CD14-positive monocyte (primary cell): ENCODE results near the gene AKAP12. TPM values are rescaled to one million over a fixed set of nuclear protein-coding genes. Genes with fewer than 3 reads are reported as not detected.
A peak's percentile ranks its signal among the peaks of the same experiment; 100 is the strongest.

ENCODE experiments used
- DNase-seq, 3 donors: peaks; one replicate each; pipeline ENCODE4 v3.0.0-alpha.2; 2011 to 2022
- H2AFZ ChIP-seq: 2 replicates; pipeline ENCODE4 v1.6.0; 2012; ENCODE audit warnings: mild to moderate bottlenecking, low read depth, low read length, inconsistent platforms; ENCODE audit not compliant: insufficient read depth, poor library complexity, severe bottlenecking
- H3K27ac ChIP-seq, 2 donors: 1 replicate in 1 of 2; 2 replicates in 1 of 2; pipeline ENCODE4 v1.5.1; 2012 to 2013; ENCODE audit warnings: low read length in 2 of 2, control low read depth in 1 of 2, inconsistent platforms in 1 of 2, low read depth in 1 of 2, mild to moderate bottlenecking in 1 of 2
- H3K27me3 ChIP-seq, 2 donors: one replicate each; pipeline versions ENCODE4 v1.6.0 to v1.6.1; 2011 to 2013; ENCODE audit warnings: low read length in 2 of 2; ENCODE audit not compliant: control insufficient read depth in 2 of 2, insufficient read depth in 2 of 2
- H3K36me3 ChIP-seq, 2 donors: replicated peaks in 1 of 2; 1 replicate in 1 of 2; 2 replicates in 1 of 2; pipeline versions ENCODE4 v1.5.1 to v1.6.1; 2012 to 2013; ENCODE audit warnings: low read length in 2 of 2, control low read depth in 1 of 2, inconsistent platforms in 1 of 2, mild to moderate bottlenecking in 1 of 2; ENCODE audit not compliant: insufficient read depth in 2 of 2, control insufficient read depth in 1 of 2
- H3K4me1 ChIP-seq, 2 donors: 1 replicate in 1 of 2; 2 replicates in 1 of 2; pipeline versions ENCODE4 v1.5.1 to v1.6.1; 2012 to 2013; ENCODE audit warnings: low read length in 2 of 2, control low read depth in 1 of 2, inconsistent platforms in 1 of 2, mild to moderate bottlenecking in 1 of 2, moderate library complexity in 1 of 2; ENCODE audit not compliant: insufficient read depth in 2 of 2, control insufficient read depth in 1 of 2
- H3K4me2 ChIP-seq: replicated peaks from 2 replicates; pipeline ENCODE3; 2012; ENCODE audit warnings: low read length, moderate library complexity, mild to moderate bottlenecking; ENCODE audit not compliant: poor library complexity, severe bottlenecking; ENCODE audit errors: extremely low read depth
- H3K4me3 ChIP-seq, 3 experiments: fragments of 200-600 bp in 1 of 3; sonication (generic) in 1 of 3; replicated peaks in 1 of 3; 1 replicate in 2 of 3; 2 replicates in 1 of 3; pipeline ENCODE4 v1.5.1; 2011 to 2013; ENCODE audit warnings: low read length in 3 of 3, mild to moderate bottlenecking in 3 of 3, control low read depth in 2 of 3, low read depth in 2 of 3, inconsistent platforms in 1 of 3, moderate library complexity in 1 of 3
- H3K79me2 ChIP-seq: 2 replicates; pipeline ENCODE4 v1.6.0; 2012; ENCODE audit warnings: mild to moderate bottlenecking, control low read depth, inconsistent platforms, low read length, moderate library complexity; ENCODE audit not compliant: insufficient read depth
- H3K9ac ChIP-seq: 2 replicates; pipeline ENCODE4 v1.6.0; 2017; ENCODE audit warnings: low read length, mild to moderate bottlenecking; ENCODE audit not compliant: insufficient read depth, poor library complexity, severe bottlenecking
- H3K9me3 ChIP-seq, 2 donors: replicated peaks in 1 of 2; 1 replicate in 1 of 2; 2 replicates in 1 of 2; pipeline versions ENCODE4 v1.5.1 to v1.6.1; 2012 to 2013; ENCODE audit warnings: low read length in 2 of 2, control low read depth in 1 of 2; ENCODE audit not compliant: control insufficient read depth in 1 of 2, insufficient read depth in 1 of 2
- H4K20me1 ChIP-seq: 2 replicates; pipeline ENCODE4 v1.6.0; 2012; ENCODE audit warnings: mild to moderate bottlenecking, low read length, control low read depth, moderate library complexity; ENCODE audit not compliant: insufficient read depth
- H3K27ac Mint-ChIP-seq, 7 donors: one replicate each; pipeline ENCODE4 v1.8.0; 2020; ENCODE audit warnings: mild to moderate bottlenecking in 7 of 7, mixed read lengths in 7 of 7, moderate library complexity in 6 of 7, inconsistent platforms in 2 of 7
- H3K27me3 Mint-ChIP-seq, 3 donors: one replicate each; pipeline ENCODE4 v1.8.0; 2021 to 2022; ENCODE audit warnings: low read depth in 3 of 3, mild to moderate bottlenecking in 3 of 3, mixed read lengths in 3 of 3, moderate library complexity in 3 of 3, inconsistent platforms in 1 of 3
- H3K36me3 Mint-ChIP-seq, 2 donors: one replicate each; pipeline ENCODE4 v1.8.0; 2020; ENCODE audit warnings: mixed read lengths in 2 of 2, inconsistent platforms in 1 of 2, mild to moderate bottlenecking in 1 of 2
- H3K4me1 Mint-ChIP-seq: one replicate; pipeline ENCODE4 v1.8.0; 2020; ENCODE audit warnings: mild to moderate bottlenecking, mixed read lengths
- H3K4me3 Mint-ChIP-seq, 2 donors: one replicate each; pipeline ENCODE4 v1.8.0; 2020; ENCODE audit warnings: mild to moderate bottlenecking in 2 of 2, mixed read lengths in 2 of 2, moderate library complexity in 1 of 2
- H3K9me3 Mint-ChIP-seq, 7 donors: one replicate each; pipeline ENCODE4 v1.8.0; 2020 to 2022; ENCODE audit warnings: mixed read lengths in 7 of 7, mild to moderate bottlenecking in 6 of 7, moderate library complexity in 6 of 7, inconsistent platforms in 2 of 7
- CTCF ChIP-seq: fragments of 200-600 bp; IDR thresholded peaks from one replicate; pipeline ENCODE4 v1.8.0; 2022; ENCODE audit warnings: antibody characterized with exemption, mild to moderate bottlenecking
- WGBS: methylation state at CpG from one replicate; pipeline ENCODE4 v1.1.5; 2013; ENCODE audit warnings: missing lambda C conversion rate; ENCODE audit not compliant: insufficient coverage; 5-methylcytosine and 5-hydroxymethylcytosine counted together
- intact Hi-C, 2 donors: fragments of 100-400 bp; cut with micrococcal nuclease; formaldehyde crosslinking; loops; one replicate each; pipeline versions ENCODE4 v1.15.0 to v1.15.1; 2023
- polyA plus RNA-seq, 3 donors: library from polyadenylated mRNA; depleted of rRNA in 1 of 3; unstranded in 2 of 3; stranded (reverse) in 1 of 3; fragments of 300-500 nt in 2 of 3; fragments of >200 nt in 1 of 3; fragmentation: Illumina TruSeq in 2 of 3; gene quantifications; 1 replicate in 2 of 3; 2 replicates in 1 of 3; pipeline ENCODE4 v1.2.3, GENCODE V29; 2012 to 2021

AKAP12 gene
- polyA plus RNA-seq, 3 donors = 0.01 TPM; not detected in 2

- Histone ChIP-seq H3K9me3 (peaks cover 0 to 12% of the 10 kb centered on the region in 2 donors), H3K9ac (no peak overlapping the region), H3K4me3 (no peak overlapping the region), H3K27ac (no peak overlapping the region), H3K4me1 (peaks cover 0 to 5% of the 10 kb centered on the region in 2 donors), H3K79me2 (no peaks in the 10 kb centered on the region), H3K36me3 (no peaks in the 10 kb centered on the region), H3K27me3 (peaks cover 41 to 64% of the 10 kb centered on the region in 2 donors), H2AFZ (no peak overlapping the region), H3K4me2 (no peak overlapping the region), H4K20me1 (no peaks in the 10 kb centered on the region)
- peaks cover 58 to 74% (median 67%) of the 10 kb centered on the region in 3 donors for H3K27me3 Mint-ChIP-seq
- DNase-seq = no peak
- TF ChIP-seq CTCF = no peak
- no peak overlapping the region for H3K27ac Mint-ChIP-seq
- 100% methylated on average over 5 of the region's 7 CpGs for WGBS
- H3K9me3 Mint-ChIP-seq = peaks cover 0 to 13% (median 3%) of the 10 kb centered on the region in 7 donors
- H3K36me3 Mint-ChIP-seq = no peaks in the 10 kb centered on the region
- H3K4me1 Mint-ChIP-seq = peaks cover 7% of the 10 kb centered on the region
- intact Hi-C loops = no loop called here
- H3K4me3 Mint-ChIP-seq = peak overlapping the region in 1 of 2 donors; percentile 59
Observed at GRCh38 chr6:151242420-151242861, 2.7 kb downstream of the AKAP12 start.

- H4K20me1 ChIP-seq = no peaks in the 10 kb centered on the region
- H3K4me2 ChIP-seq = no peak overlapping the region
- H2AFZ ChIP-seq = no peak overlapping the region
- no peak for TF ChIP-seq CTCF
- intact Hi-C loops = no loop called here
- no peaks in the 10 kb centered on the region for H3K36me3 ChIP-seq
- Mint-ChIP-seq H3K4me1 (peaks cover 7% of the 10 kb centered on the region), H3K27me3 (peaks cover 55 to 70% (median 61%) of the 10 kb centered on the region in 3 donors), H3K9me3 (peaks cover 0 to 13% (median 3%) of the 10 kb centered on the region in 7 donors), H3K4me3 (peak overlapping the region in 1 of 2 donors; percentile 59), H3K36me3 (no peaks in the 10 kb centered on the region), H3K27ac (no peak overlapping the region)
- H3K9me3 ChIP-seq = peaks cover 0 to 12% of the 10 kb centered on the region in 2 donors
- no peak overlapping the region for H3K4me3 ChIP-seq
- H3K79me2 ChIP-seq = no peaks in the 10 kb centered on the region
- no peak for DNase-seq
- peaks cover 0 to 5% of the 10 kb centered on the region in 2 donors for H3K4me1 ChIP-seq
- no peak overlapping the region for H3K27ac ChIP-seq
- H3K27me3 ChIP-seq = peaks cover 41 to 61% of the 10 kb centered on the region in 2 donors
- H3K9ac ChIP-seq = no peak overlapping the region
- no CpG with 5 or more reads among the region's 5 CpGs for WGBS
Observed at GRCh38 chr6:151243481-151243880, 3.7 kb downstream of the AKAP12 start.
